Smooth muscle cell of the pulmonary artery (primary cell): Measurements from ENCODE around the gene C18orf32. TPM values are rescaled to one million over a fixed set of nuclear protein-coding genes. Genes with fewer than 3 reads are reported as not detected.

Experiments used
- total RNA-seq: library from RNA; depleted of rRNA; stranded (reverse); fragments of >200 nt; gene quantifications from 2 replicates; pipeline ENCODE4 v1.2.3, GENCODE V29; 2014

C18orf32 gene
- total RNA-seq, result 19.4 and 20.3 TPM in 2 replicates

DNA sequence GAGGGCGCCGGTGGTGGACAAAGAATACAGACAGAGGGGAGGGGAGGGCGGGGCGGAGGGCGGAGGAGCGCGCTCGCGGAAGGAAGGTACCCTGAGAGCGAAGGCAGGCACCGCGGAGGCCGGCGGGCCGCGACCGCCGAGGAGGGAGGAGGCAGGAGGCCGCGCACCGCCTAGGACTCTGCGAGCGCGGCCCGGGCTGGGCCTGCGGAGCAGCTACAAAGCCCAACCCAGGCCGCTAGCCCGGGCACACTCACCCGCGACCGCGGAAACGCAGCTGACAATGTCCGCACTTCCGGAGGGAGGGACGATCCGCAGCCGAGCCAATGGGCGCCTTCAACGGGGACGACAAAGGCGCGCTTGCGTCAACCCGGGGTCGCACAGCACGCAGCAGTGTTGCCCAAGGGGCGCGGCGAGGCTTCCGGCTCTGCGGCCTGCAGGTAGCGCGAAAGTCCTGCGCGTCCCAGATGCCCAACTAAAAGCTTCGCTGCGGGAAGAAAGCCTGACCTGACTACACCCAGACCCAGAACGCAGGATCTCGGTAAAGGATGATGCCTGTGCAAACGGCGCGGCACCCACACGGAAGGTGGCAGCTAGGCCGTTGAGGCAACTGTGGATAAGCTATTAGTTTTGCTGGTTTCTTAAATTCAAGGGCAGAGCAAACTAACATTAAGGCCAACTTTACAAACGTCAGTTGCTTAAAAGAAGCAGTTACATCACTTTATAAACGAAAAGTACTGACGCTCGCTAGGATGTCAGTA lies at the start of gene C18orf32:
Gene C18orf32 (minus strand): TSS at position 282 of the 758 bp plus-strand sequence. CDS start 3,486 bp downstream, outside the sequence.

DNA sequence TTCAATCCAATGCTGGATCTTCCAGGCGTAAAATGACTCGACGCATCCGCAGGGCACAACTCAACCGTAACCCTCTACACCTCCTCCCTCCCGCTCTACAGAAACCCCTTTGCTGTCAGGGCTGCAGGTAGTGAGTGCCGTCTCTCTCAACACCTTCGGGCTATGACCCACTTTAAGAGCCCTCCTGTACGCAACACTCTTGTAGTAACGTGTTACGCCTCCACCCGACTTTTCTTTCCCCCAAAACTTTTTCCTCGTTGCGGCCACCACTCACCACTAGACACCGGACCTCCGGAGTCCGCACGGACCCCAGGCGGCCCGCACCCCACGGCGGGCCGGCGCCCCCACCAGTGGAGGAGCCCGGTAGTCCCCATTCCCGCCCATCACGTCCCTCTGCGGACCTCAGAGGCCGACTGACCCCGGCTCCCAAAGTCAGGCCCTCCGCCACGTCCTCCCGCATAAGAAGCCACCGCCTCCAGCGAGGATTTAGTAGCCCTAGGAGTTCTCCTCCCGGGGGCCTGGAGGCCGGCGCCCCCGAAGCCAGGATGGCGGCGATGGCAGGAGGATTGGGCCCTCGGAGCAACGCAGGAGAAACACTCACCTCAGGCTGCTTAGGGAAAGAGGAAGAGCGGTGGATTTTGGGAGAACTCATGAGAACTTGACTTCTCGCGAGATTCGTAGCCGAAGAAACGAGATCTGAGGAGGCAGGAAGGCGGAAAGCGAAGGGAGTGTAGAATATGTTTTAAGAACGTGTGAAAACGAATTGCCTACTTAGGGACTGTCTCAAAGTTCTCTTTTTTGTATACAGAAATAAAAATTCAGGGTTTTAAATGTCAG lies 5.0 kb upstream of the C18orf32 start, which contains the start of gene RPL17:
Gene RPL17 (minus strand): TSS at position 609 of the 837 bp plus-strand sequence.

Other genes with a start within 250 kb of the C18orf32 start
- gene DYM, start 26.6 kb downstream of the C18orf32 start, total RNA-seq, result 50.3 and 60.7 TPM in 2 replicates
- gene RPL17, start 5.2 kb upstream of the C18orf32 start, total RNA-seq, result 1,990 and 2,243 TPM in 2 replicates
- 5.5 and 43.0 TPM in 2 replicates for gene LIPG, start 74.8 kb upstream of the C18orf32 start, total RNA-seq